OCI-LY7 (cell line): Measurements from ENCODE around the gene GNAS-AS1.

ENCODE experiments used
- EZH2phosphoT487 ChIP-seq: fragments of 200-600 bp; sonication (generic); IDR thresholded peaks from 2 replicates; pipeline ENCODE4 v1.6.1; 2018; ENCODE audit warnings: low read depth, borderline replicate concordance, mild to moderate bottlenecking, mixed run types, antibody characterized with exemption, low read length, moderate library complexity, mixed read lengths
- TF ChIP-seq, protein P1 (sequence below): fragments of 200-600 bp; sonication (generic); conservative IDR thresholded peaks from 2 replicates; pipeline ENCODE4 v1.5.1; 2014; ENCODE audit warnings: mild to moderate bottlenecking, antibody characterized with exemption, low read length, moderate library complexity, mixed read lengths

DNA sequence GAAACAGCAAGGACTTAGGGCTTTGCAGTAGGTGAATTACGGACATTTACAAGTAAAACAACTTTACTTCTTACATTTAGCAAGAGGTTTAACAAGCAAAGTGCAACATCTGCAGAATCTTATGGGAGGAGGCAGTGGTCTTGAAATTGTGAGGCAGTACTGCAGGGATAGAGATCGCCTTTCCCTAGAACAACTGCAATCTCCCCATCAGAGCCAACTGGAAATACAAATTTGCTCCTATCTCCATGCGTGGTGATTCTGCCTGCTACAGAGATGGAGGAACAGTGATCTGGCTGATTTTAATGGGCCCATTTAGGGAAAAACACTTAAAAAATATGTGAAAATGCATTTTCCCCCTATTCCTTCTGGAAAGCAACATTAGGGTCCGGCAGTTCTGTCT, 27.7 kb upstream of the GNAS-AS1 start:
- TF ChIP-seq EZH2phosphoT487, result no peak
- TF ChIP-seq, protein P1, sequence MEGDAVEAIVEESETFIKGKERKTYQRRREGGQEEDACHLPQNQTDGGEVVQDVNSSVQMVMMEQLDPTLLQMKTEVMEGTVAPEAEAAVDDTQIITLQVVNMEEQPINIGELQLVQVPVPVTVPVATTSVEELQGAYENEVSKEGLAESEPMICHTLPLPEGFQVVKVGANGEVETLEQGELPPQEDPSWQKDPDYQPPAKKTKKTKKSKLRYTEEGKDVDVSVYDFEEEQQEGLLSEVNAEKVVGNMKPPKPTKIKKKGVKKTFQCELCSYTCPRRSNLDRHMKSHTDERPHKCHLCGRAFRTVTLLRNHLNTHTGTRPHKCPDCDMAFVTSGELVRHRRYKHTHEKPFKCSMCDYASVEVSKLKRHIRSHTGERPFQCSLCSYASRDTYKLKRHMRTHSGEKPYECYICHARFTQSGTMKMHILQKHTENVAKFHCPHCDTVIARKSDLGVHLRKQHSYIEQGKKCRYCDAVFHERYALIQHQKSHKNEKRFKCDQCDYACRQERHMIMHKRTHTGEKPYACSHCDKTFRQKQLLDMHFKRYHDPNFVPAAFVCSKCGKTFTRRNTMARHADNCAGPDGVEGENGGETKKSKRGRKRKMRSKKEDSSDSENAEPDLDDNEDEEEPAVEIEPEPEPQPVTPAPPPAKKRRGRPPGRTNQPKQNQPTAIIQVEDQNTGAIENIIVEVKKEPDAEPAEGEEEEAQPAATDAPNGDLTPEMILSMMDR, result no peak
